Measurements from ENCODE around the gene RALGAPA2. TPM values are rescaled to one million over a fixed set of nuclear protein-coding genes. Genes with fewer than 3 reads are reported as not detected.

The RALGAPA2 gene
- total and polyA plus RNA-seq, 2 experiments from 2014 or later: 13.1 to 43.4 TPM

GRCh38 chr20:20518263-20518662 lies 194.2 kb downstream of the RALGAPA2 start:
- no peak overlapping the region for H3K27ac Mint-ChIP-seq
- no peaks in the 10 kb centered on the region for H3K79me2 ChIP-seq (replicated peaks; ENCODE audit: insufficient read depth)
- H3K9me2 ChIP-seq (ENCODE audit: insufficient read depth): no peaks in the 10 kb centered on the region
- peaks cover 18% of the 10 kb centered on the region for H3K9me3 Mint-ChIP-seq
- no peaks in the 10 kb centered on the region for H4K20me1 ChIP-seq (replicated peaks; ENCODE audit: insufficient read depth)
- TF ChIP-seq, protein P1, sequence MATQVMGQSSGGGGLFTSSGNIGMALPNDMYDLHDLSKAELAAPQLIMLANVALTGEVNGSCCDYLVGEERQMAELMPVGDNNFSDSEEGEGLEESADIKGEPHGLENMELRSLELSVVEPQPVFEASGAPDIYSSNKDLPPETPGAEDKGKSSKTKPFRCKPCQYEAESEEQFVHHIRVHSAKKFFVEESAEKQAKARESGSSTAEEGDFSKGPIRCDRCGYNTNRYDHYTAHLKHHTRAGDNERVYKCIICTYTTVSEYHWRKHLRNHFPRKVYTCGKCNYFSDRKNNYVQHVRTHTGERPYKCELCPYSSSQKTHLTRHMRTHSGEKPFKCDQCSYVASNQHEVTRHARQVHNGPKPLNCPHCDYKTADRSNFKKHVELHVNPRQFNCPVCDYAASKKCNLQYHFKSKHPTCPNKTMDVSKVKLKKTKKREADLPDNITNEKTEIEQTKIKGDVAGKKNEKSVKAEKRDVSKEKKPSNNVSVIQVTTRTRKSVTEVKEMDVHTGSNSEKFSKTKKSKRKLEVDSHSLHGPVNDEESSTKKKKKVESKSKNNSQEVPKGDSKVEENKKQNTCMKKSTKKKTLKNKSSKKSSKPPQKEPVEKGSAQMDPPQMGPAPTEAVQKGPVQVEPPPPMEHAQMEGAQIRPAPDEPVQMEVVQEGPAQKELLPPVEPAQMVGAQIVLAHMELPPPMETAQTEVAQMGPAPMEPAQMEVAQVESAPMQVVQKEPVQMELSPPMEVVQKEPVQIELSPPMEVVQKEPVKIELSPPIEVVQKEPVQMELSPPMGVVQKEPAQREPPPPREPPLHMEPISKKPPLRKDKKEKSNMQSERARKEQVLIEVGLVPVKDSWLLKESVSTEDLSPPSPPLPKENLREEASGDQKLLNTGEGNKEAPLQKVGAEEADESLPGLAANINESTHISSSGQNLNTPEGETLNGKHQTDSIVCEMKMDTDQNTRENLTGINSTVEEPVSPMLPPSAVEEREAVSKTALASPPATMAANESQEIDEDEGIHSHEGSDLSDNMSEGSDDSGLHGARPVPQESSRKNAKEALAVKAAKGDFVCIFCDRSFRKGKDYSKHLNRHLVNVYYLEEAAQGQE (IDR thresholded peaks at IDR 0.05; ENCODE audit: unreplicated experiment): no peak
- TF ChIP-seq ZNF331 (CRISPR knock-in tag; IDR thresholded peaks at IDR 0.05; ENCODE audit: low read depth) (no peak), EZH2 (IDR thresholded peaks at IDR 0.05; ENCODE audit: low read depth, unreplicated experiment) (no peak), NANOG (IDR thresholded peaks at IDR 0.05; ENCODE audit: borderline replicate concordance) (no peak), ETS1 (IDR thresholded peaks at IDR 0.05) (no peak), JUNB (IDR thresholded peaks at IDR 0.05; ENCODE audit: unreplicated experiment) (no peak), EZH2phosphoT487 (IDR thresholded peaks at IDR 0.05; ENCODE audit: unreplicated experiment) (no peak), STAT1 (IDR thresholded peaks at IDR 0.05; ENCODE audit: unreplicated experiment) (no peak), CTCF (conservative IDR thresholded peaks at IDR 0.05; ENCODE audit: low read depth in 2 of 2) (no peak), ZNF114 (CRISPR knock-in tag; IDR thresholded peaks at IDR 0.05) (no peak), POLR2AphosphoS5 (IDR thresholded peaks at IDR 0.05; ENCODE audit: low read depth) (no peak), CREB1 (CRISPR knock-in tag; IDR thresholded peaks at IDR 0.05; ENCODE audit: low read depth) (no peak)
- TF ChIP-seq, protein P2, sequence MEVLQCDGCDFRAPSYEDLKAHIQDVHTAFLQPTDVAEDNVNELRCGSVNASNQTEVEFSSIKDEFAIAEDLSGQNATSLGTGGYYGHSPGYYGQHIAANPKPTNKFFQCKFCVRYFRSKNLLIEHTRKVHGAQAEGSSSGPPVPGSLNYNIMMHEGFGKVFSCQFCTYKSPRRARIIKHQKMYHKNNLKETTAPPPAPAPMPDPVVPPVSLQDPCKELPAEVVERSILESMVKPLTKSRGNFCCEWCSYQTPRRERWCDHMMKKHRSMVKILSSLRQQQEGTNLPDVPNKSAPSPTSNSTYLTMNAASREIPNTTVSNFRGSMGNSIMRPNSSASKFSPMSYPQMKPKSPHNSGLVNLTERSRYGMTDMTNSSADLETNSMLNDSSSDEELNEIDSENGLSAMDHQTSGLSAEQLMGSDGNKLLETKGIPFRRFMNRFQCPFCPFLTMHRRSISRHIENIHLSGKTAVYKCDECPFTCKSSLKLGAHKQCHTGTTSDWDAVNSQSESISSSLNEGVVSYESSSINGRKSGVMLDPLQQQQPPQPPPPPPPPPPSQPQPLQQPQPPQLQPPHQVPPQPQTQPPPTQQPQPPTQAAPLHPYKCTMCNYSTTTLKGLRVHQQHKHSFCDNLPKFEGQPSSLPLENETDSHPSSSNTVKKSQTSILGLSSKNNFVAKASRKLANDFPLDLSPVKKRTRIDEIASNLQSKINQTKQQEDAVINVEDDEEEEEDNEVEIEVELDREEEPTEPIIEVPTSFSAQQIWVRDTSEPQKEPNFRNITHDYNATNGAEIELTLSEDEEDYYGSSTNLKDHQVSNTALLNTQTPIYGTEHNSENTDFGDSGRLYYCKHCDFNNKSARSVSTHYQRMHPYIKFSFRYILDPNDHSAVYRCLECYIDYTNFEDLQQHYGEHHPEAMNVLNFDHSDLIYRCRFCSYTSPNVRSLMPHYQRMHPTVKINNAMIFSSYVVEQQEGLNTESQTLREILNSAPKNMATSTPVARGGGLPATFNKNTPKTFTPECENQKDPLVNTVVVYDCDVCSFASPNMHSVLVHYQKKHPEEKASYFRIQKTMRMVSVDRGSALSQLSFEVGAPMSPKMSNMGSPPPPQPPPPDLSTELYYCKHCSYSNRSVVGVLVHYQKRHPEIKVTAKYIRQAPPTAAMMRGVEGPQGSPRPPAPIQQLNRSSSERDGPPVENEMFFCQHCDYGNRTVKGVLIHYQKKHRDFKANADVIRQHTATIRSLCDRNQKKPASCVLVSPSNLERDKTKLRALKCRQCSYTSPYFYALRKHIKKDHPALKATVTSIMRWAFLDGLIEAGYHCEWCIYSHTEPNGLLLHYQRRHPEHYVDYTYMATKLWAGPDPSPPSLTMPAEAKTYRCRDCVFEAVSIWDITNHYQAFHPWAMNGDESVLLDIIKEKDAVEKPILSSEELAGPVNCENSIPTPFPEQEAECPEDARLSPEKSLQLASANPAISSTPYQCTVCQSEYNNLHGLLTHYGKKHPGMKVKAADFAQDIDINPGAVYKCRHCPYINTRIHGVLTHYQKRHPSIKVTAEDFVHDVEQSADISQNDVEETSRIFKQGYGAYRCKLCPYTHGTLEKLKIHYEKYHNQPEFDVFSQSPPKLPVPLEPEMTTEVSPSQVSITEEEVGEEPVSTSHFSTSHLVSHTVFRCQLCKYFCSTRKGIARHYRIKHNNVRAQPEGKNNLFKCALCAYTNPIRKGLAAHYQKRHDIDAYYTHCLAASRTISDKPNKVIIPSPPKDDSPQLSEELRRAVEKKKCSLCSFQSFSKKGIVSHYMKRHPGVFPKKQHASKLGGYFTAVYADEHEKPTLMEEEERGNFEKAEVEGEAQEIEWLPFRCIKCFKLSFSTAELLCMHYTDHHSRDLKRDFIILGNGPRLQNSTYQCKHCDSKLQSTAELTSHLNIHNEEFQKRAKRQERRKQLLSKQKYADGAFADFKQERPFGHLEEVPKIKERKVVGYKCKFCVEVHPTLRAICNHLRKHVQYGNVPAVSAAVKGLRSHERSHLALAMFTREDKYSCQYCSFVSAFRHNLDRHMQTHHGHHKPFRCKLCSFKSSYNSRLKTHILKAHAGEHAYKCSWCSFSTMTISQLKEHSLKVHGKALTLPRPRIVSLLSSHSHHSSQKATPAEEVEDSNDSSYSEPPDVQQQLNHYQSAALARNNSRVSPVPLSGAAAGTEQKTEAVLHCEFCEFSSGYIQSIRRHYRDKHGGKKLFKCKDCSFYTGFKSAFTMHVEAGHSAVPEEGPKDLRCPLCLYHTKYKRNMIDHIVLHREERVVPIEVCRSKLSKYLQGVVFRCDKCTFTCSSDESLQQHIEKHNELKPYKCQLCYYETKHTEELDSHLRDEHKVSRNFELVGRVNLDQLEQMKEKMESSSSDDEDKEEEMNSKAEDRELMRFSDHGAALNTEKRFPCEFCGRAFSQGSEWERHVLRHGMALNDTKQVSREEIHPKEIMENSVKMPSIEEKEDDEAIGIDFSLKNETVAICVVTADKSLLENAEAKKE (CRISPR knock-in tag; IDR thresholded peaks at IDR 0.05): no peak
- no peak overlapping the region for H3K4me2 ChIP-seq
- H2AFZ ChIP-seq: no peak overlapping the region
- H3K27ac ChIP-seq (ENCODE audit: low read depth): no peak overlapping the region
- H3K36me3 ChIP-seq (ENCODE audit: insufficient read depth): 0 out of 2 replicates have a peak, but pooled peaks cover 5% of the 10 kb centered on the region
- no peaks in the 10 kb centered on the region for H3K4me1 ChIP-seq (ENCODE audit: insufficient read depth)
- H3K27me3 Mint-ChIP-seq (ENCODE audit: insufficient read depth, low read depth, poor library complexity): peaks cover 2% of the 10 kb centered on the region
- no peaks in the 10 kb centered on the region for H3K27me3 ChIP-seq (ENCODE audit: insufficient read depth)
- H3K36me3 Mint-ChIP-seq (ENCODE audit: low read depth): peaks cover 30% of the 10 kb centered on the region
- DNase-seq (ENCODE audit: low spot score) (no peak), ATAC-seq (no peak)
- no peaks in the 10 kb centered on the region for H3K4me1 Mint-ChIP-seq
- no peak overlapping the region for H3K4me3 ChIP-seq
- H3F3A ChIP-seq (replicated peaks; ENCODE audit: low read depth): no peaks in the 10 kb centered on the region
- no peak overlapping the region for H3K4me3 Mint-ChIP-seq
